A204.1 (cell line): ENCODE measurements around the gene KRTAP5-3.
"Not testable (repeated sequence)": the region's sequence is repeated elsewhere in the genome, so short reads cannot be mapped to it uniquely, and the experiment has no call there.

Experiments used
- FAIRE-seq: peaks from 2 replicates; lab custom pipeline; 2012; peaks lifted over from hg19 to GRCh38; lab: Jason Lieb, UNC

The KRTAP5-3 gene

GRCh38 chr11:1607901-1608300 lies 362 bp downstream of the KRTAP5-3 start:
- FAIRE-seq = not testable (repeated sequence)

- not testable (repeated sequence) for FAIRE-seq
Measured at GRCh38 chr11:1607156-1607845, 962 bp downstream of the KRTAP5-3 start.

GRCh38 chr11:1605923-1606322 lies 2.3 kb downstream of the KRTAP5-3 start:
- not testable (repeated sequence) for FAIRE-seq

- FAIRE-seq = no peak
Measured at GRCh38 chr11:1604711-1605110, 3.6 kb downstream of the KRTAP5-3 start.

- no peak for FAIRE-seq
Measured at GRCh38 chr11:1604181-1604580, 4.1 kb downstream of the KRTAP5-3 start.

GRCh38 chr11:1603629-1604028 lies 4.6 kb downstream of the KRTAP5-3 start:
- no peak for FAIRE-seq

GRCh38 chr11:1601663-1602062 lies 6.6 kb downstream of the KRTAP5-3 start:
- FAIRE-seq = not testable (repeated sequence)

- no peak for FAIRE-seq
Measured at GRCh38 chr11:1600626-1601025, 7.6 kb downstream of the KRTAP5-3 start.

- FAIRE-seq = no peak
Measured at GRCh38 chr11:1598816-1599215, 9.4 kb downstream of the KRTAP5-3 start.

GRCh38 chr11:1598406-1598805 lies 9.9 kb downstream of the KRTAP5-3 start:
- FAIRE-seq = not testable (repeated sequence)

- no peak for FAIRE-seq
Measured at GRCh38 chr11:1597994-1598380, 10.3 kb downstream of the KRTAP5-3 start, which contains the start of gene KRTAP5-2. KRTAP5-2 (minus strand) TSS chr11:1598294; CDS start chr11:1598250, 44 bp downstream.

- no peak for FAIRE-seq
Measured at GRCh38 chr11:1597331-1597993, 10.8 kb downstream of the KRTAP5-3 start.

- FAIRE-seq = not testable (repeated sequence)
Measured at GRCh38 chr11:1596576-1597121, 11.6 kb downstream of the KRTAP5-3 start.

- peak; percentile 46 for FAIRE-seq
Measured at GRCh38 chr11:1595994-1596575, 12.2 kb downstream of the KRTAP5-3 start.

- FAIRE-seq = no peak
Measured at GRCh38 chr11:1592628-1593027, 15.6 kb downstream of the KRTAP5-3 start.

GRCh38 chr11:1589996-1590395 lies 18.3 kb downstream of the KRTAP5-3 start:
- FAIRE-seq = no peak

- FAIRE-seq = not testable (repeated sequence)
Measured at GRCh38 chr11:1589191-1589963, 18.9 kb downstream of the KRTAP5-3 start.

- FAIRE-seq = no peak
Measured at GRCh38 chr11:1586699-1587098, 21.6 kb downstream of the KRTAP5-3 start.

GRCh38 chr11:1584661-1585370 lies 23.4 kb downstream of the KRTAP5-3 start, which contains the start of gene KRTAP5-1:
KRTAP5-1 (minus strand) TSS chr11:1585283; CDS start chr11:1585249, 34 bp downstream.
- FAIRE-seq = not testable (repeated sequence)

- FAIRE-seq = not testable (repeated sequence)
Measured at GRCh38 chr11:1582909-1583308, 25.4 kb downstream of the KRTAP5-3 start.

- FAIRE-seq = no peak
Measured at GRCh38 chr11:1581976-1582375, 26.3 kb downstream of the KRTAP5-3 start.
